Peyer's patch (tissue), 4 donors: ENCODE measurements around the gene BRSK1. TPM values are rescaled to one million over a fixed set of nuclear protein-coding genes. Genes with fewer than 3 reads are reported as not detected.

Experiments used
- DNase-seq, 3 donors: peaks; one replicate each; pipeline ENCODE4 v3.0.0-alpha.2; 2017 to 2019
- H3K27ac ChIP-seq, 4 donors: fragments of 200-600 bp; sonication (generic); one replicate each; pipeline ENCODE4 v1.5.1; 2016 to 2019
- H3K27me3 ChIP-seq, 2 donors: fragments of 200-600 bp; sonication (generic); one replicate each; pipeline ENCODE4 v1.5.1; 2019
- H3K36me3 ChIP-seq, 3 donors: fragments of 200-600 bp; sonication (generic); one replicate each; pipeline ENCODE4 v1.5.1; 2016 to 2019
- H3K4me1 ChIP-seq, 4 donors: fragments of 200-600 bp; sonication (generic); one replicate each; pipeline ENCODE4 v1.5.1; 2016 to 2019
- H3K4me3 ChIP-seq, 4 donors: fragments of 200-600 bp; sonication (generic); 1 replicate in 3 of 4; 2 replicates in 1 of 4; pipeline ENCODE4 v1.5.1; 2016 to 2019; ENCODE audit warnings: mild to moderate bottlenecking in 1 of 4
- H3K9me3 ChIP-seq, 4 donors: fragments of 200-600 bp; sonication (generic); one replicate each; pipeline ENCODE4 v1.5.1; 2016 to 2019; ENCODE audit warnings: mild to moderate bottlenecking in 1 of 4
- CTCF ChIP-seq, 6 experiments: fragments of 450-650 bp in 4 of 6; fragments of 200-600 bp in 2 of 6; sonication (generic) in 1 of 6; IDR thresholded peaks; one replicate each; pipeline ENCODE4 v1.5.1; 2017 to 2019; ENCODE audit warnings: antibody characterized with exemption in 6 of 6, mild to moderate bottlenecking in 3 of 6, moderate library complexity in 1 of 6
- POLR2A ChIP-seq, 2 donors: fragments of 450-650 bp; IDR thresholded peaks; one replicate each; pipeline ENCODE4 v1.5.1; 2017; ENCODE audit warnings: antibody characterized with exemption in 2 of 2, mild to moderate bottlenecking in 2 of 2, moderate library complexity in 2 of 2
- total RNA-seq, 4 donors: library from RNA; depleted of rRNA; stranded (reverse); fragments of >200 nt; gene quantifications; one replicate each; pipeline ENCODE4 v1.1.0, GENCODE V29; 2016

The BRSK1 gene
- total RNA-seq, 4 donors from 2014 or later: 0.35 to 6.6 (median 3.0) TPM

- Histone ChIP-seq H3K4me1 (peaks cover 0 to 8% (median 0%) of the 10 kb centered on the region in 4 donors), H3K27ac (no peak overlapping the region), H3K27me3 (no peaks in the 10 kb centered on the region), H3K36me3 (peaks cover 0 to 29% (median 0%) of the 10 kb centered on the region in 3 donors), H3K9me3 (no peaks in the 10 kb centered on the region), H3K4me3 (no peak overlapping the region)
- TF ChIP-seq POLR2A (IDR thresholded peaks at IDR 0.05): no peak
- no peak for TF ChIP-seq CTCF (IDR thresholded peaks at IDR 0.05)
- no peak for DNase-seq
These were observed 63.1 kb downstream of the BRSK1 start for GRCh38 chr19:55346725-55347441.

GRCh38 chr19:55347442-55348009 is 63.7 kb downstream of the BRSK1 start:
- peaks cover 0 to 10% (median 0%) of the 10 kb centered on the region in 4 donors for H3K4me1 ChIP-seq
- H3K9me3 ChIP-seq: no peaks in the 10 kb centered on the region
- no peak overlapping the region for H3K4me3 ChIP-seq
- peaks cover 0 to 5% of the 10 kb centered on the region in 2 donors for H3K27me3 ChIP-seq
- H3K36me3 ChIP-seq: peaks cover 0 to 23% (median 0%) of the 10 kb centered on the region in 3 donors
- TF ChIP-seq POLR2A (IDR thresholded peaks at IDR 0.05) (no peak), CTCF (IDR thresholded peaks at IDR 0.05) (no peak)
- no peak overlapping the region for H3K27ac ChIP-seq
- no peak for DNase-seq

- Histone ChIP-seq H3K4me3 (no peak overlapping the region), H3K27ac (no peak overlapping the region), H3K9me3 (no peaks in the 10 kb centered on the region), H3K4me1 (peaks cover 0 to 19% (median 2%) of the 10 kb centered on the region in 4 donors), H3K36me3 (peaks cover 0 to 13% (median 0%) of the 10 kb centered on the region in 3 donors), H3K27me3 (peaks cover 0 to 13% of the 10 kb centered on the region in 2 donors)
- DNase-seq: no peak
- no peak for TF ChIP-seq CTCF (IDR thresholded peaks at IDR 0.05)
- TF ChIP-seq POLR2A (IDR thresholded peaks at IDR 0.05): no peak
These were observed 64.7 kb downstream of the BRSK1 start for GRCh38 chr19:55348317-55349034.

GRCh38 chr19:55350620-55351315 is 67.0 kb downstream of the BRSK1 start:
- no peak for TF ChIP-seq POLR2A (IDR thresholded peaks at IDR 0.05)
- no peak for TF ChIP-seq CTCF (IDR thresholded peaks at IDR 0.05)
- H3K27ac ChIP-seq: no peak overlapping the region
- peaks cover 0 to 27% of the 10 kb centered on the region in 2 donors for H3K27me3 ChIP-seq
- no peak overlapping the region for H3K4me3 ChIP-seq
- no peaks in the 10 kb centered on the region for H3K9me3 ChIP-seq
- peaks cover 0 to 9% (median 0%) of the 10 kb centered on the region in 3 donors for H3K36me3 ChIP-seq
- peaks cover 3 to 30% (median 11%) of the 10 kb centered on the region in 4 donors for H3K4me1 ChIP-seq
- DNase-seq: no peak

- TF ChIP-seq POLR2A (IDR thresholded peaks at IDR 0.05) (no peak), CTCF (IDR thresholded peaks at IDR 0.05) (no peak)
These were observed 68.2 kb downstream of the BRSK1 start for GRCh38 chr19:55352040-55352439.

More at GRCh38 chr19:55352040-55352439, 68.2 kb downstream of the BRSK1 start:
- Histone ChIP-seq H3K4me3 (no peak overlapping the region), H3K9me3 (no peaks in the 10 kb centered on the region), H3K36me3 (peaks cover 0 to under 1% (median 0%) of the 10 kb centered on the region in 3 donors), H3K27ac (no peak overlapping the region), H3K4me1 (peaks cover 3 to 26% (median 11%) of the 10 kb centered on the region in 4 donors), H3K27me3 (peaks cover 0 to 27% of the 10 kb centered on the region in 2 donors)
- no peak for DNase-seq
